GM13976 (cell line): ENCODE measurements around the gene SCAMP1.
"Not testable (repeated sequence)": the region's sequence is repeated elsewhere in the genome, so short reads cannot be mapped to it uniquely, and the experiment has no call there.

Source experiments
- DNase-seq: peaks from one replicate; pipeline ENCODE4 v3.0.0; 2012; ENCODE audit warnings: low spot score
- CTCF ChIP-seq: IDR thresholded peaks from 2 replicates; pipeline ENCODE4 v1.5.1; 2012; ENCODE audit warnings: borderline replicate concordance, mild to moderate bottlenecking; ENCODE audit not compliant: insufficient read depth; ENCODE audit errors: extremely low read depth, missing control alignments, control extremely low read depth
- in situ Hi-C: fragments of 300-500 bp; cut with MboI; formaldehyde crosslinking; loops from one replicate; pipeline ENCODE4 v1.12.0; 2022; ENCODE audit warnings: low sequenced_read_pairs, mixed read lengths, inconsistent platforms; ENCODE audit not compliant: unreplicated experiment

Gene SCAMP1

GRCh38 chr5:78369680-78370079 is 9.3 kb downstream of the SCAMP1 start:
- TF ChIP-seq CTCF = no peak
- in situ Hi-C loops = no loop called here
- no peak for DNase-seq

GRCh38 chr5:78373231-78373630 is 12.8 kb downstream of the SCAMP1 start:
- TF ChIP-seq CTCF = no peak
- DNase-seq = no peak
- in situ Hi-C loops = no loop called here

- in situ Hi-C loops = no loop called here
- DNase-seq = no peak
- TF ChIP-seq CTCF = no peak
Observed at GRCh38 chr5:78376315-78376714, 15.9 kb downstream of the SCAMP1 start.

- no peak for DNase-seq
- TF ChIP-seq CTCF = no peak
- in situ Hi-C loops = no loop called here
Observed at GRCh38 chr5:78377056-78377717, 16.8 kb downstream of the SCAMP1 start.

- DNase-seq = no peak
- TF ChIP-seq CTCF = no peak
- in situ Hi-C loops = no loop called here
Observed at GRCh38 chr5:78377718-78378105, 17.3 kb downstream of the SCAMP1 start.

GRCh38 chr5:78387468-78388153 is 27.2 kb downstream of the SCAMP1 start:
- no peak for TF ChIP-seq CTCF
- no peak for DNase-seq
- in situ Hi-C loops = no loop called here

GRCh38 chr5:78391357-78391756 is 30.9 kb downstream of the SCAMP1 start:
- DNase-seq, in situ Hi-C loops: not testable (repeated sequence)
